GM20000 (cell line): ENCODE data around the gene CCDC158.

Source experiments
- DNase-seq: peaks from one replicate; pipeline ENCODE4 v3.0.0; 2012; ENCODE audit warnings: low spot score
- TF ChIP-seq, protein P1 (sequence below): IDR thresholded peaks from 2 replicates; pipeline ENCODE4 v1.5.1; 2012; ENCODE audit warnings: mild to moderate bottlenecking, control low read depth; ENCODE audit errors: extremely low read depth, missing control alignments

The CCDC158 gene

DNA sequence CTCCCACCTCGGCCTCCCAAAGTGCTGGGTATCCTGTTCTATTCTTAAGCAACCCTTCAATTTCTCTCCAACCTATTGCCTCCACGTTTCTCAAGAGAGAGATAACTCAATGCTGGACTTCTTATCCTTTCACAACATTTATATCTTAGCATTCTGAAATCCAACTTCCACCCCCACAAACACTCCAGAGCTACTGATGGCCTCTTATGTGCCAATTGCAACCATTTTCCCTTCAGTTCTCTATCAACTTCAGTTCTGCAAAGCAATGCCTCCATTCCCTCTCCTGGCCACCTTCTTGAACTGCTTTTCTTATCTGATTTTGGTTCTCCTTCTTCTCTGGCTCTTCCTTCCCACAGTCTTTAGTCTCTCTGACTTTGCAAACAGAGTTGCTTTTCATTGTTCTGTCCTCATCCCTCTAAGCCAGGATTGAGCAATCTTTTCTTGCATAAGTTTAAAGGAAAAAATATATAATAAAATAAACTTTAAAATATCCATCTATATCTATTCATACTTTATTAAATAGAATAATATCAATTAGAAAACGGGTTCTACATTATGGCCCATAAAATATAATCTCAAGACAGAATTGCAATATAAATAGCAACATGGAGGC lies 118.0 kb downstream of the CCDC158 start:
- TF ChIP-seq, protein P1, sequence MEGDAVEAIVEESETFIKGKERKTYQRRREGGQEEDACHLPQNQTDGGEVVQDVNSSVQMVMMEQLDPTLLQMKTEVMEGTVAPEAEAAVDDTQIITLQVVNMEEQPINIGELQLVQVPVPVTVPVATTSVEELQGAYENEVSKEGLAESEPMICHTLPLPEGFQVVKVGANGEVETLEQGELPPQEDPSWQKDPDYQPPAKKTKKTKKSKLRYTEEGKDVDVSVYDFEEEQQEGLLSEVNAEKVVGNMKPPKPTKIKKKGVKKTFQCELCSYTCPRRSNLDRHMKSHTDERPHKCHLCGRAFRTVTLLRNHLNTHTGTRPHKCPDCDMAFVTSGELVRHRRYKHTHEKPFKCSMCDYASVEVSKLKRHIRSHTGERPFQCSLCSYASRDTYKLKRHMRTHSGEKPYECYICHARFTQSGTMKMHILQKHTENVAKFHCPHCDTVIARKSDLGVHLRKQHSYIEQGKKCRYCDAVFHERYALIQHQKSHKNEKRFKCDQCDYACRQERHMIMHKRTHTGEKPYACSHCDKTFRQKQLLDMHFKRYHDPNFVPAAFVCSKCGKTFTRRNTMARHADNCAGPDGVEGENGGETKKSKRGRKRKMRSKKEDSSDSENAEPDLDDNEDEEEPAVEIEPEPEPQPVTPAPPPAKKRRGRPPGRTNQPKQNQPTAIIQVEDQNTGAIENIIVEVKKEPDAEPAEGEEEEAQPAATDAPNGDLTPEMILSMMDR, result no peak
- no peak for DNase-seq

DNA sequence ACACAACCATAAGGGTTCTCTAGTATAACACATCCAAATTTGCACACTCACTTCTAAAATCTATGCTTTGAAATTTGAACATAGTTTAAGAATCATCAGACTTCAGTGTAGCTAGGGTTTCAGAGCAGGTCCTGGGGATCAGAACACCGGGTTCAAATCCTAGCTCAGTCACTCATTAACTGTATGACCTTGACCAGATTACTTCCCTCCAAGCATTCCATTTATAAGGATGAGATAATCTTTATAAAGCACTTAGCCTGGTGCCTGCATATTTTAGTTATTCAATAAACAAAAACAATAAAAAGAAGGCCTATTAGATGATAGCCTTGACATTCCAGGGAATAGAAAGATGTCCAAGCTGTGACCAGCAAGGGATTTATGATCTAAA lies 119.2 kb downstream of the CCDC158 start:
- TF ChIP-seq, protein P1, result no peak
- no peak for DNase-seq

DNA sequence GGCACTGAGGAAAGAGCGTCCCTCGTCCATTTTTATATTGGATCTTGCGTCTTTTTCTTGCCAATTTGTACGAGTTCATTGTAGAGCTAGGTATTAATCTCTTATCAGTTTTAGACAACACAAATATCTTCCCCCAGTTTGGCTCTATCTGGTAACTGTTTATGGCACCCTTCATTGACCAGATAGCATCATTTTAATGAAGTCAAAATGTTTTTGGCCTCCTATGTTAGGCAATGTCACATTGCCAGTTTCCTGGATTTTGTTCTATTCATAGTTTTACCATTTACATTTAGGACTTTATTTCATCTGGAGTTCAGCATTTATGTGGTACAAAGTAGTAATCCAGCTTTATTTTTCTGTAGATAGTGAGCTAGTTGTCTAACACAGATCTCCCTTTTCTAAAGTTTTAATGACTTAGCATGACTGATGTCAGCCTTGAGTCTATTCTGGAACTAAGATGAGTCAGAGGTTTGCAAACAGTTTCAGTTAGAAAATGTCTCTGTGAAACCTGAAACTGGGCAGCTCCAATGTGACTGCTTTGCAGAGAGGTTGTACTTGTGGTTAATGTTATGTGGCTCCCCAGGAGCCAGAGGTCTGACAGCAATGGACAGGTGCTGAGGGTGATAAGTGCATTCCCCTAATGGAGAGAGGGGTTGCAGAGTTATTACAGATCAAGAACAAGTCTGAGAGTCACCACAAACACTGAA lies 119.7 kb downstream of the CCDC158 start:
- DNase-seq, result peak; percentile 87
- TF ChIP-seq, protein P1, result no peak

DNA sequence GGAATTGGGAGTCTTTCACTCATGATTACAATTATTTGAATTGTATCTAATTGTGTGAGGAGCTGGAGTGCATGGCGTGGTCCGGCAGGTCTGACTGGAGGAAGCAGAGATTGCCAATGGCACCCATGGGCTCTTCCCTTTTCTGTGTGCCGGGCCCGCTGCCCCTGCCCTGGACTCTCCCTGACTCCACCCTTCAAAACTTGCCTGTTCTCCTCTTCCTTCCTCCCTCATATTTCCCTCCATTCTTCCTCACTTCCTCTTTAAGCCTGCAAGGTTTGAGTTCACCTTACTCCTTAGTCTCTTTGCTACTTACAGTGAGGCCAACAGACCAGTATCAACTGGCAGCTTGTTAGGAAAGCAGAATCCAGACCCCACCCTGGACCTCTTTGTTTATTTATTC lies 120.9 kb downstream of the CCDC158 start:
- TF ChIP-seq, protein P1, result no peak
- DNase-seq, result no peak

DNA sequence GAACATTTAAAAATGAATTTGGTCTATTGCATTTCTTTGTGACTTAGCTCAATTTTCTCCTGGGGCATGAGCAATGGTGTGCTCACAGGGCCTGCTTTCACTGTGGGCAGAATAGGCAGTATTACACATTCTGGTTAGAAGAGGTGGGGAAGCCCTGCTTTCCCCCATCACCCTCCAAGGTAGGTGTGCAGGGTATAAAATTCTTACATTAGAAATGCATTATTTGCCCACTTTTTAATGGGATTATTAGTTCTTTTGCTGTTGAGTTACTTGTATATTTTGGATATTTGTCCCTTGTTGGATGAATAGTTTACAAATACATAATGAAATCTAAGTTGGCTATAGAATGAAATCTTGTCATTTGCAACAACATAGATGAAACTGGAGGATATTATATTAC lies 122.7 kb downstream of the CCDC158 start:
- TF ChIP-seq, protein P1, result no peak
- DNase-seq, result no peak

DNA sequence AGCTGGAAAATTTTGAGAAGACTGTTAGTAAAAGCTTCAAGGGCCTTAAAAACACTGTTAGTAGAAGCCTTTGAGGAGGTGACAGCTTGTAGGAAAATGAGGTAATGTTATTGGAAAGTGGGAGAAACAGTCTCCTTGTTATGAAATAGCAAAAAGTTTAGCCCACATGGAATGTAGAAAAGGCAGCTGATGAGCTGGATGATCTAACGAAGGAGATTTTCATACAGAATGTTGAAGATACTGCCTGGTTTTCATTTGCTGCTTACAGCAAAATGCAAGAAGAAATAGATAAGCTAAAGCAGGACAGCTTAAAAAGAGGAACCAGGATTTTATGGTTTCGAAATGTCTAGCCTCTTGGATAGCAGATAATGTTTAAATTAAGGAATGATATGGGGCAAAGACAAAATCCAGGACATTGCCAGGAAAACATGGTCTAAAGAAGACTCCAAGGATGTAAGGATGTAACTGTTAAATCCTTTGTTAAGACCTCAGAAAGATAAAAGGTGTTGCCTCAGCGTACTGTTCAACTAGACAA lies 124.6 kb downstream of the CCDC158 start:
- TF ChIP-seq, protein P1, result no peak
- DNase-seq, result no peak

DNA sequence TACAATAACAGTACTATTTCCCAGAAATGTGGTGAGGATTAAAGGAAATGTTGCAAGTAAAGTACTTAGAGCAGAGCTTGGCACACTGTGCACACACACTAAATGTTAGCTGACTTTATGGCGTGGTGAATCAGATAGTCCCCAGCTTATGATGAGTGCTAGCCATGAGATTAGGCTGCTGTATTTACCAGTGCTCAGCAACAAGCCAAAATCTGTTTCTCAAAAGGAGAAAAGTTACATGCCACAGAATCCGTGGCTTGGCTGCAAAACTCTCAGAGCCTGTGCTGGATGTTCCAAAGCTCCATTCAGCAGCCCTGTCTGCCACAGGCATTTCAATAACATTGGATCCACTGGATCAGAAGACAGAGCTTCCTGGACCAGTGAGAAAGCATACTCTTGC lies 127.2 kb downstream of the CCDC158 start:
- no peak for DNase-seq
- TF ChIP-seq, protein P1, result no peak
